Activated CD4-positive, alpha-beta memory T cell treated with anti-CD3 and anti-CD28 coated beads for 36 hours (primary cell): ENCODE measurements around the gene BABAM2. TPM values are rescaled to one million over a fixed set of nuclear protein-coding genes. Genes with fewer than 3 reads are reported as not detected.

ENCODE experiments used
- CTCF ChIA-PET: fragments of 350-600 bp; sonication (Branson Sonifier 250); formaldehyde crosslinking; loops from one replicate; lab custom pipeline; 2021; ENCODE audit warnings: antibody characterized with exemption, inconsistent platforms; lab: Charles Lee
- POLR2A ChIA-PET: fragments of 350-600 bp; sonication (Branson Sonifier 250); formaldehyde crosslinking; loops from one replicate; lab custom pipeline; 2021; ENCODE audit warnings: antibody characterized with exemption; lab: Charles Lee
- DNase-seq: peaks from one replicate; pipeline ENCODE4 v3.0.0-alpha.2; 2020
- H3K27ac Mint-ChIP-seq: one replicate; pipeline ENCODE4 v1.8.0; 2021; ENCODE audit warnings: mixed read lengths
- H3K27me3 Mint-ChIP-seq: one replicate; pipeline ENCODE4 v1.8.0; 2021; ENCODE audit warnings: mixed read lengths
- H3K36me3 Mint-ChIP-seq: one replicate; pipeline ENCODE4 v1.8.0; 2021; ENCODE audit warnings: mixed read lengths
- H3K4me1 Mint-ChIP-seq: one replicate; pipeline ENCODE4 v1.8.0; 2021; ENCODE audit warnings: low read depth, mixed read lengths
- H3K4me3 Mint-ChIP-seq: one replicate; pipeline ENCODE4 v1.8.0; 2021; ENCODE audit warnings: mild to moderate bottlenecking, mixed read lengths
- H3K9me3 Mint-ChIP-seq: one replicate; pipeline ENCODE4 v1.8.0; 2021; ENCODE audit warnings: mixed read lengths
- intact Hi-C: fragments of 100-400 bp; cut with micrococcal nuclease; formaldehyde crosslinking; loops from one replicate; pipeline ENCODE4 v1.15.1; 2023
- total RNA-seq, 2 experiments: library from RNA; stranded (reverse); gene quantifications; one replicate each; pipeline ENCODE4 v1.2.3, GENCODE V29; 2021

BABAM2 gene
- total RNA-seq, 2 experiments from 2014 or later: 72.3 to 76.6 TPM

- peaks cover 14% of the 10 kb centered on the region for H3K9me3 Mint-ChIP-seq
- DNase-seq: no peak
- no peaks in the 10 kb centered on the region for H3K27me3 Mint-ChIP-seq
- POLR2A ChIA-PET: no interaction called here
- no peak overlapping the region for H3K4me3 Mint-ChIP-seq
- no peaks in the 10 kb centered on the region for H3K4me1 Mint-ChIP-seq
- intact Hi-C loops: no loop called here
- peaks cover 28% of the 10 kb centered on the region for H3K36me3 Mint-ChIP-seq
- CTCF ChIA-PET: no interaction called here
- H3K27ac Mint-ChIP-seq: no peak overlapping the region
These were observed 268.3 kb downstream of the BABAM2 start for GRCh38 chr2:28158791-28159190.

- DNase-seq: no peak
- no peak overlapping the region for H3K27ac Mint-ChIP-seq
- H3K9me3 Mint-ChIP-seq: peaks cover 1% of the 10 kb centered on the region
- ChIA-PET CTCF (no interaction called here), POLR2A (no interaction called here)
- no peaks in the 10 kb centered on the region for H3K27me3 Mint-ChIP-seq
- intact Hi-C loops: no loop called here
- H3K4me3 Mint-ChIP-seq: no peak overlapping the region
- peaks cover 13% of the 10 kb centered on the region for H3K36me3 Mint-ChIP-seq
- no peaks in the 10 kb centered on the region for H3K4me1 Mint-ChIP-seq
These were observed 270.5 kb downstream of the BABAM2 start for GRCh38 chr2:28160986-28161425.

GRCh38 chr2:28161466-28161865 is 270.9 kb downstream of the BABAM2 start:
- Mint-ChIP-seq H3K4me3 (no peak overlapping the region), H3K27me3 (no peaks in the 10 kb centered on the region), H3K27ac (no peak overlapping the region), H3K4me1 (no peaks in the 10 kb centered on the region), H3K9me3 (no peaks in the 10 kb centered on the region), H3K36me3 (peaks cover 12% of the 10 kb centered on the region)
- DNase-seq: no peak
- POLR2A ChIA-PET: no interaction called here
- intact Hi-C loops: no loop called here
- CTCF ChIA-PET: no interaction called here

- CTCF ChIA-PET: no interaction called here
- intact Hi-C loops: no loop called here
- Mint-ChIP-seq H3K27ac (no peak overlapping the region), H3K9me3 (no peaks in the 10 kb centered on the region), H3K36me3 (peaks cover 8% of the 10 kb centered on the region), H3K4me3 (no peak overlapping the region), H3K27me3 (no peaks in the 10 kb centered on the region), H3K4me1 (no peaks in the 10 kb centered on the region)
- POLR2A ChIA-PET: no interaction called here
- DNase-seq: no peak
These were observed 272.0 kb downstream of the BABAM2 start for GRCh38 chr2:28162564-28162963.

GRCh38 chr2:28163028-28163427 is 272.5 kb downstream of the BABAM2 start:
- peaks cover 8% of the 10 kb centered on the region for H3K36me3 Mint-ChIP-seq
- POLR2A ChIA-PET: no interaction called here
- H3K4me1 Mint-ChIP-seq: no peaks in the 10 kb centered on the region
- CTCF ChIA-PET: no interaction called here
- no peaks in the 10 kb centered on the region for H3K9me3 Mint-ChIP-seq
- H3K27me3 Mint-ChIP-seq: no peaks in the 10 kb centered on the region
- intact Hi-C loops: no loop called here
- H3K4me3 Mint-ChIP-seq: no peak overlapping the region
- no peak overlapping the region for H3K27ac Mint-ChIP-seq
- no peak for DNase-seq

GRCh38 chr2:28163627-28164279 is 273.2 kb downstream of the BABAM2 start:
- ChIA-PET POLR2A (no interaction called here), CTCF (no interaction called here)
- Mint-ChIP-seq H3K27me3 (no peaks in the 10 kb centered on the region), H3K4me3 (no peak overlapping the region), H3K4me1 (no peaks in the 10 kb centered on the region), H3K9me3 (no peaks in the 10 kb centered on the region), H3K36me3 (peaks cover 5% of the 10 kb centered on the region), H3K27ac (no peak overlapping the region)
- DNase-seq: no peak
- intact Hi-C loops: no loop called here

- H3K27me3 Mint-ChIP-seq: no peaks in the 10 kb centered on the region
These were observed 273.8 kb downstream of the BABAM2 start for GRCh38 chr2:28164280-28164801.

GRCh38 chr2:28165087-28165635 is 274.6 kb downstream of the BABAM2 start:
- DNase-seq: no peak
- Mint-ChIP-seq H3K27me3 (no peaks in the 10 kb centered on the region), H3K27ac (no peak overlapping the region), H3K36me3 (peaks cover 2% of the 10 kb centered on the region), H3K4me3 (no peak overlapping the region), H3K4me1 (no peaks in the 10 kb centered on the region), H3K9me3 (no peaks in the 10 kb centered on the region)
- intact Hi-C loops: no loop called here
- ChIA-PET CTCF (no interaction called here), POLR2A (no interaction called here)

More at GRCh38 chr2:28164280-28164801, 273.8 kb downstream of the BABAM2 start:
- no peak for DNase-seq
- POLR2A ChIA-PET: no interaction called here
- H3K9me3 Mint-ChIP-seq: no peaks in the 10 kb centered on the region
- intact Hi-C loops: no loop called here
- no peak overlapping the region for H3K27ac Mint-ChIP-seq
- peaks cover 2% of the 10 kb centered on the region for H3K36me3 Mint-ChIP-seq
- no peak overlapping the region for H3K4me3 Mint-ChIP-seq
- no peaks in the 10 kb centered on the region for H3K4me1 Mint-ChIP-seq
- CTCF ChIA-PET: no interaction called here

GRCh38 chr2:28166956-28167355 is 276.4 kb downstream of the BABAM2 start:
- intact Hi-C loops: no loop called here
- ChIA-PET POLR2A (no interaction called here), CTCF (interaction anchor here (0.6 kb wide), 1 partner anchor 11 kb away, joined by 3 read pairs; no protein-coding TSS in a partner anchor)
- no peaks in the 10 kb centered on the region for H3K4me1 Mint-ChIP-seq
- H3K9me3 Mint-ChIP-seq: no peaks in the 10 kb centered on the region
- peaks cover 2% of the 10 kb centered on the region for H3K36me3 Mint-ChIP-seq
- no peak for DNase-seq
- H3K27ac Mint-ChIP-seq: no peak overlapping the region
- H3K27me3 Mint-ChIP-seq: no peaks in the 10 kb centered on the region
- H3K4me3 Mint-ChIP-seq: no peak overlapping the region

- intact Hi-C loops: no loop called here
- POLR2A ChIA-PET: no interaction called here
- Mint-ChIP-seq H3K9me3 (no peaks in the 10 kb centered on the region), H3K27ac (no peak overlapping the region), H3K4me1 (no peaks in the 10 kb centered on the region), H3K36me3 (peaks cover 2% of the 10 kb centered on the region), H3K4me3 (no peak overlapping the region), H3K27me3 (no peaks in the 10 kb centered on the region)
- DNase-seq: no peak
- CTCF ChIA-PET: no interaction called here
These were observed 277.8 kb downstream of the BABAM2 start for GRCh38 chr2:28168376-28168775.

- no peak for DNase-seq
- no peaks in the 10 kb centered on the region for H3K27me3 Mint-ChIP-seq
- CTCF ChIA-PET: interaction anchor here (0.6 kb wide), 1 partner anchor 666 kb away, joined by 3 read pairs; no protein-coding TSS in a partner anchor
- no peaks in the 10 kb centered on the region for H3K9me3 Mint-ChIP-seq
- intact Hi-C loops: no loop called here
- H3K4me3 Mint-ChIP-seq: no peak overlapping the region
- peaks cover 1% of the 10 kb centered on the region for H3K36me3 Mint-ChIP-seq
- no peak overlapping the region for H3K27ac Mint-ChIP-seq
- H3K4me1 Mint-ChIP-seq: no peaks in the 10 kb centered on the region
- POLR2A ChIA-PET: no interaction called here
These were observed 279.0 kb downstream of the BABAM2 start for GRCh38 chr2:28169492-28169891.

- H3K27ac Mint-ChIP-seq: no peak overlapping the region
- CTCF ChIA-PET: no interaction called here
These were observed 281.8 kb downstream of the BABAM2 start for GRCh38 chr2:28172114-28172898.

More at GRCh38 chr2:28172114-28172898, 281.8 kb downstream of the BABAM2 start:
- no peaks in the 10 kb centered on the region for H3K27me3 Mint-ChIP-seq
- POLR2A ChIA-PET: no interaction called here
- intact Hi-C loops: no loop called here
- H3K9me3 Mint-ChIP-seq: peaks cover 13% of the 10 kb centered on the region
- DNase-seq: no peak
- peaks cover 4% of the 10 kb centered on the region for H3K4me1 Mint-ChIP-seq
- H3K36me3 Mint-ChIP-seq: peaks cover 19% of the 10 kb centered on the region
- H3K4me3 Mint-ChIP-seq: no peak overlapping the region
